H9 (cell line): ENCODE measurements around the gene SH3GL1. TPM values are rescaled to one million over a fixed set of nuclear protein-coding genes. Genes with fewer than 3 reads are reported as not detected.

Source experiments
- DNase-seq: peaks from one replicate; pipeline ENCODE4 v3.0.0-alpha.2; 2017
- H2AFZ ChIP-seq: one replicate; pipeline ENCODE4 v1.6.1; 2013; ENCODE audit warnings: mild to moderate bottlenecking, low read length, control low read depth, moderate library complexity
- H2AK5ac ChIP-seq: 2 replicates; pipeline ENCODE4 v1.6.1; 2013; ENCODE audit warnings: low read length, control low read depth, mixed read lengths; ENCODE audit not compliant: insufficient read length
- H2BK120ac ChIP-seq: one replicate; pipeline ENCODE4 v1.6.1; 2013; ENCODE audit warnings: low read depth, mild to moderate bottlenecking, low read length, control low read depth, inconsistent platforms; ENCODE audit not compliant: poor library complexity, severe bottlenecking
- H2BK12ac ChIP-seq: 2 replicates; pipeline ENCODE4 v1.6.1; 2013; ENCODE audit warnings: low read length, control low read depth, mixed read lengths, low read depth; ENCODE audit not compliant: insufficient read length
- H2BK15ac ChIP-seq: 2 replicates; pipeline ENCODE4 v1.6.1; 2013; ENCODE audit warnings: low read depth, low read length, control low read depth
- H2BK20ac ChIP-seq: one replicate; pipeline ENCODE4 v1.6.1; 2013; ENCODE audit warnings: low read depth, mild to moderate bottlenecking, low read length, control low read depth, inconsistent platforms; ENCODE audit not compliant: poor library complexity, severe bottlenecking
- H2BK5ac ChIP-seq: 2 replicates; pipeline ENCODE4 v1.6.1; 2013; ENCODE audit warnings: low read length, control low read depth, mixed read lengths; ENCODE audit not compliant: insufficient read length
- H3K14ac ChIP-seq: 2 replicates; pipeline ENCODE4 v1.6.1; 2013; ENCODE audit warnings: low read length, control low read depth; ENCODE audit not compliant: insufficient read depth
- H3K18ac ChIP-seq: 2 replicates; pipeline ENCODE4 v1.6.1; 2013; ENCODE audit warnings: low read depth, mild to moderate bottlenecking, mixed read lengths, low read length, control low read depth; ENCODE audit not compliant: insufficient read length
- H3K23ac ChIP-seq: 2 replicates; pipeline ENCODE4 v1.6.1; 2013; ENCODE audit warnings: low read length, control low read depth, mixed read lengths, low read depth; ENCODE audit not compliant: insufficient read length
- H3K23me2 ChIP-seq: 2 replicates; pipeline ENCODE4 v1.6.1; 2013; ENCODE audit warnings: low read depth, mild to moderate bottlenecking, mixed read lengths, low read length, control low read depth; ENCODE audit not compliant: insufficient read length, poor library complexity, severe bottlenecking
- H3K27ac ChIP-seq: 2 replicates; pipeline ENCODE4 v1.5.1; 2013; ENCODE audit warnings: low read length, control low read depth, mixed read lengths, low read depth; ENCODE audit not compliant: insufficient read length
- H3K27me3 ChIP-seq: 2 replicates; pipeline ENCODE4 v1.6.1; 2013; ENCODE audit warnings: low read length, control low read depth, inconsistent platforms; ENCODE audit not compliant: insufficient read depth
- H3K4ac ChIP-seq: 2 replicates; pipeline ENCODE4 v1.6.1; 2013; ENCODE audit warnings: low read depth, mild to moderate bottlenecking, control low read depth, inconsistent platforms, low read length, moderate library complexity
- H3K4me1 ChIP-seq: 2 replicates; pipeline ENCODE4 v1.6.1; 2013; ENCODE audit warnings: low read length, control low read depth, inconsistent platforms; ENCODE audit not compliant: insufficient read depth
- H3K4me2 ChIP-seq: 2 replicates; pipeline ENCODE4 v1.6.1; 2013; ENCODE audit warnings: low read length, control low read depth, mixed read lengths; ENCODE audit not compliant: insufficient read length, insufficient read depth
- H3K56ac ChIP-seq: 2 replicates; pipeline ENCODE4 v1.6.1; 2013; ENCODE audit warnings: low read depth, mild to moderate bottlenecking, mixed read lengths, low read length, control low read depth; ENCODE audit not compliant: insufficient read length
- H3K79me1 ChIP-seq: 2 replicates; pipeline ENCODE4 v1.6.1; 2013; ENCODE audit warnings: low read depth, mild to moderate bottlenecking, moderate library complexity, low read length, control low read depth, inconsistent platforms; ENCODE audit not compliant: insufficient read depth, poor library complexity, severe bottlenecking
- H3K79me2 ChIP-seq: 2 replicates; pipeline ENCODE4 v1.6.1; 2013; ENCODE audit warnings: low read length, control low read depth, inconsistent platforms; ENCODE audit not compliant: insufficient read depth
- H3K9ac ChIP-seq: 2 replicates; pipeline ENCODE4 v1.6.1; 2013; ENCODE audit warnings: low read length, control low read depth, mixed read lengths; ENCODE audit not compliant: insufficient read length; ENCODE audit errors: extremely low read depth
- H3K9me3 ChIP-seq: one replicate; pipeline ENCODE4 v1.6.1; 2013; ENCODE audit warnings: low read depth, low read length, inconsistent platforms; ENCODE audit not compliant: control insufficient read depth
- H3T11ph ChIP-seq: one replicate; pipeline ENCODE4 v1.6.1; 2013; ENCODE audit warnings: mild to moderate bottlenecking, low read length, control low read depth, inconsistent platforms
- H4K20me1 ChIP-seq: one replicate; pipeline ENCODE4 v1.6.1; 2013; ENCODE audit not compliant: control insufficient read depth, insufficient read length, insufficient read depth
- H4K5ac ChIP-seq: 2 replicates; pipeline ENCODE4 v1.6.1; 2013; ENCODE audit warnings: low read depth, mild to moderate bottlenecking, mixed read lengths, low read length, control low read depth; ENCODE audit not compliant: insufficient read length
- H4K8ac ChIP-seq: replicated peaks from 2 replicates; pipeline ENCODE4 v1.6.1; 2013; ENCODE audit warnings: low read length, control low read depth, mixed read lengths, low read depth; ENCODE audit not compliant: insufficient read length
- H4K91ac ChIP-seq: 2 replicates; pipeline ENCODE4 v1.6.1; 2013; ENCODE audit warnings: low read depth, mild to moderate bottlenecking, moderate library complexity, mixed read lengths, low read length, control low read depth; ENCODE audit not compliant: insufficient read length
- H3K27ac Mint-ChIP-seq, 3 experiments: 2 replicates in 2 of 3; 3 replicates in 1 of 3; pipeline ENCODE4 v1.8.0; 2020 to 2021; ENCODE audit warnings: mixed read lengths in 3 of 3, mild to moderate bottlenecking in 1 of 3, moderate library complexity in 1 of 3
- H3K27me3 Mint-ChIP-seq: 2 replicates; pipeline ENCODE4 v1.8.0; 2021; ENCODE audit warnings: low read depth, mild to moderate bottlenecking, moderate library complexity, mixed read lengths
- H3K36me3 Mint-ChIP-seq, 3 experiments: 2 replicates in 2 of 3; 3 replicates in 1 of 3; pipeline ENCODE4 v1.8.0; 2020 to 2021; ENCODE audit warnings: low read depth in 3 of 3, mixed read lengths in 3 of 3; ENCODE audit not compliant: insufficient read depth in 1 of 3
- H3K4me1 Mint-ChIP-seq, 2 experiments: 2 replicates each; pipeline ENCODE4 v1.8.0; 2020; ENCODE audit warnings: mixed read lengths in 2 of 2
- H3K4me3 Mint-ChIP-seq, 2 experiments: 2 replicates in 1 of 2; 3 replicates in 1 of 2; pipeline ENCODE4 v1.8.0; 2020 to 2021; ENCODE audit warnings: mild to moderate bottlenecking in 2 of 2, mixed read lengths in 2 of 2, moderate library complexity in 1 of 2
- H3K9me3 Mint-ChIP-seq, 2 experiments: 2 replicates in 1 of 2; 3 replicates in 1 of 2; pipeline ENCODE4 v1.8.0; 2020; ENCODE audit warnings: mild to moderate bottlenecking in 2 of 2, mixed read lengths in 2 of 2, moderate library complexity in 1 of 2
- WGBS: extraction: QIAGEN DNeasy Blood & Tissue Kit; methylation state at CpG from one replicate; pipeline ENCODE4 v1.1.7; 2013; ENCODE audit warnings: missing lambda C conversion rate, low lambda C conversion rate, mixed read lengths; ENCODE audit not compliant: insufficient read length; ENCODE audit errors: extremely low coverage; 5-methylcytosine and 5-hydroxymethylcytosine counted together
- total RNA-seq: library from RNA; stranded (reverse); gene quantifications from 2 replicates; pipeline ENCODE4 v1.2.1, GENCODE V29; 2021
- TF ChIP-seq, protein P1 (sequence below): fragments of 200-600 bp; sonication (generic); conservative IDR thresholded peaks from 3 replicates; pipeline ENCODE4 v1.8.0; 2021; ENCODE audit warnings: antibody characterized with exemption, mild to moderate bottlenecking

The SH3GL1 gene
- total RNA-seq, 1 experiment from 2014 or later, result 85.5 TPM

DNA sequence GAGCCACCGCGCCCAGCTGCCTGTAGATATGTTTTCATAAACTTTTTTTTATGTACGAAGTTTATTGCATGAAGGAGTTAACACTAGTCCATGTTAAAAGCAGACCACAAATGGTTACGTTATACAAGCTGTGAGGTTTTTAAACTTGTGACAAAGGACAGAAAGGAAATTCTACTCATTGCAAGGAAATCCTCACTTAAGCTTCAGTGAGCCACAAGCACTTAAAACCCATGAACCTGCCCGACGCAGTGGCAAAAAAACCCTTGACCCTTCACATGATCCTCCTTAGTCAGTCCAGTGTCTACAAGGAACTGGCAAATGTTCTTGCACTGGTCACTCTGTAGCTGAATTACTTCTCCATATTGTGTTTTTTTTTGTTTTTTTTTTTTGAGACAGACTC lies 52.8 kb downstream of the SH3GL1 start:
- H4K91ac ChIP-seq, result no peak overlapping the region
- no peaks in the 10 kb centered on the region for H4K20me1 ChIP-seq
- TF ChIP-seq, protein P1, sequence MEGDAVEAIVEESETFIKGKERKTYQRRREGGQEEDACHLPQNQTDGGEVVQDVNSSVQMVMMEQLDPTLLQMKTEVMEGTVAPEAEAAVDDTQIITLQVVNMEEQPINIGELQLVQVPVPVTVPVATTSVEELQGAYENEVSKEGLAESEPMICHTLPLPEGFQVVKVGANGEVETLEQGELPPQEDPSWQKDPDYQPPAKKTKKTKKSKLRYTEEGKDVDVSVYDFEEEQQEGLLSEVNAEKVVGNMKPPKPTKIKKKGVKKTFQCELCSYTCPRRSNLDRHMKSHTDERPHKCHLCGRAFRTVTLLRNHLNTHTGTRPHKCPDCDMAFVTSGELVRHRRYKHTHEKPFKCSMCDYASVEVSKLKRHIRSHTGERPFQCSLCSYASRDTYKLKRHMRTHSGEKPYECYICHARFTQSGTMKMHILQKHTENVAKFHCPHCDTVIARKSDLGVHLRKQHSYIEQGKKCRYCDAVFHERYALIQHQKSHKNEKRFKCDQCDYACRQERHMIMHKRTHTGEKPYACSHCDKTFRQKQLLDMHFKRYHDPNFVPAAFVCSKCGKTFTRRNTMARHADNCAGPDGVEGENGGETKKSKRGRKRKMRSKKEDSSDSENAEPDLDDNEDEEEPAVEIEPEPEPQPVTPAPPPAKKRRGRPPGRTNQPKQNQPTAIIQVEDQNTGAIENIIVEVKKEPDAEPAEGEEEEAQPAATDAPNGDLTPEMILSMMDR, result no peak
- Mint-ChIP-seq H3K36me3 (peaks cover 15 to 52% (median 50%) of the 10 kb centered on the region in 3 experiments), H3K4me1 (0 out of 4 replicates have a peak, but pooled peaks cover 0 to 3% of the 10 kb centered on the region in 2 experiments), H3K4me3 (no peak overlapping the region), H3K9me3 (no peaks in the 10 kb centered on the region; a peak in 1 of 5 replicates), H3K27ac (no peak overlapping the region; a peak in 1 of 7 replicates), H3K27me3 (peaks cover 2% of the 10 kb centered on the region; the same call in 1 of the 2 replicates)
- H3K79me2 ChIP-seq, result no peaks in the 10 kb centered on the region
- no peak for DNase-seq
- no peak overlapping the region for H2BK120ac ChIP-seq
- no peak overlapping the region for H4K5ac ChIP-seq
- no peak overlapping the region for H2BK20ac ChIP-seq
- no peaks in the 10 kb centered on the region for H3K4me1 ChIP-seq
- no peak overlapping the region for H2BK5ac ChIP-seq
- no peak overlapping the region for H2BK15ac ChIP-seq
- no peak overlapping the region for H3K18ac ChIP-seq
- no peak overlapping the region for H2AK5ac ChIP-seq
- H3K4ac ChIP-seq, result no peak overlapping the region
- no peak overlapping the region for H3K4me2 ChIP-seq
- H3T11ph ChIP-seq, result no peak overlapping the region
- no peak overlapping the region for H3K56ac ChIP-seq
- H2BK12ac ChIP-seq, result no peak overlapping the region
- H3K9me3 ChIP-seq, result no peaks in the 10 kb centered on the region
- no peaks in the 10 kb centered on the region for H3K27me3 ChIP-seq
- peaks cover 4% of the 10 kb centered on the region for H3K23me2 ChIP-seq
- no CpG with 5 or more reads among the region's 6 CpGs for WGBS
- H3K79me1 ChIP-seq, result no peaks in the 10 kb centered on the region
- H2AFZ ChIP-seq, result no peak overlapping the region
- no peak overlapping the region for H3K9ac ChIP-seq
- H3K23ac ChIP-seq, result no peak overlapping the region
- no peak overlapping the region for H3K27ac ChIP-seq
- H3K14ac ChIP-seq, result no peak overlapping the region
- H4K8ac ChIP-seq, result no peak overlapping the region
